NK-92 (cell line): Measurements from ENCODE around the gene ZP2.
"Not testable (repeated sequence)": the region's sequence is repeated elsewhere in the genome, so short reads cannot be mapped to it uniquely, and the experiment has no call there.

ENCODE experiments used
- DNase-seq: peaks from one replicate; lab custom pipeline; 2025; ENCODE audit not compliant: unreplicated experiment; lab: John Stamatoyannopoulos, UW

Gene ZP2

GRCh38 chr16:21175397-21175796 is 36.0 kb downstream of the ZP2 start:
- DNase-seq, result no peak

DNA sequence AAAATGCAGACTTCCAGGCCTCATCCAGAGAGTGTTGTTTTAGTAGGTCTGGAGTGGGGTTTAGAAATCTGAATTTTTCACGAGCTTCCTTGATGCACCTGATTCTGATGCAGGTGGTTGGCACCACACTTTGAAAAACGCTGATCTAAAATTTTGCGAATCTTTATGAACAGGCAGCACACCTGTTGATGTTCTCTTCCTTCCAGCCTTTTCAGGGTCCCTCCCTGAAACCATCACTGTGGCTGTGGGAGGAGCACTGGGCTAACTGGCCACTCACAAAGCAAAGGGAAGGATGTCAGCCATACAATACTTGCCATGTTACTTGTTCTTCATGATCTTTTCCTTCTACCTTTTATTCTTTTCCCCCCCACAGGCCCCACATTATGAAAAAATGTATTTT is 38.7 kb downstream of the ZP2 start:
- no peak for DNase-seq

DNA sequence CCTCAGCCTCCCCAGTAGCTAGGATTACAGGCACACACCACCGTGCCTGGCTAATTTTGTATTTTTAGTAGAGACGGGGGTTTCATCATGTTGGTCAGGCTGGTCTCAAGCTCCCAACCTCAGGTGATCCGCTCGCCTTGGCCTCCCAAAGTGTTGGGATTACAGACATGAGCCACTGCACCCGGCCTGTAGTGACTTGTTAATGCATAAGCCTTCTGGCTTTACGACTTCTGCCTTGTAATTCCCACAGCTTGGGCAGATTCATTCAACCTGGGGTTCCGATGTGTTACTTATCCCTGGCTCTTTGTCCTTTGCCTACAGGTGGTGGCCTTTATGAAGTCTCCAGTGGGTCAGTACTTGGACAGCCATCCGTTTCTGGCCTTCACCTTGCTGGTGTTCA is 41.3 kb downstream of the ZP2 start:
- not testable (repeated sequence) for DNase-seq

DNA sequence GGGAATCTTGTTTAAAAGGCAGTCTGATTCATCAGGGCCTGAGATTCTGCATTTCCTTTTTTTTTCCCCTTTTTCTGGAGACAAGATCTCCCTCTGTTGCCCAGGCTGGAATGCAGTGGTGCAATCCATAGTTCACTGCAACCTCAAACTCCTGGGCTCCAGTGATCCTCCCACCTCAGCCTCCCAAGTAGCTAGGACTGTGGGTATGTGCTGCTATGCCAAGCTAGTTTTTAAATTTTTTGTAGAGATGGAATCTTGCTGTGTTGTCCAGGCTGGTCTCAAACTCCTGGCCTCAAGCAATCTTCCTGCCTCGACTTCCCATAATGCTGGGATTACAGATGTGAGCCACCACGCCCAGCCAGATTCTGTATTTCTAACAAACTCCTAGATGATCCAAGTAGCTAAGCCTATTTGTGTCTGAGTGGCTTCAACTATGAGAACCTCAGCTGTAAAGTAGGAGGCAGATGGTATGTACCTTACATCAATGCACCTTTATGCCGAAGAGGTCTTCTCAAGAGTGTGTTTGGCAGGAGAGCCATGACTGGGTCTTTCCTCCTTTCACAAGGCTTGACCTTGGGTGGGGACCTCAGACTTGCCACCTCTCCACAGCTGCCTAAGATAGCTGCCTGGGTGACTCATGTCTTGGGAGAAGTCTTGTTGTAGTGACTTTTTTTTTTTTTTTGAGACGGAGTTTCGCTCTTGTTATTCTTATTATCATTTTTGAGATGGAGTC is 42.0 kb downstream of the ZP2 start:
- no peak for DNase-seq

DNA sequence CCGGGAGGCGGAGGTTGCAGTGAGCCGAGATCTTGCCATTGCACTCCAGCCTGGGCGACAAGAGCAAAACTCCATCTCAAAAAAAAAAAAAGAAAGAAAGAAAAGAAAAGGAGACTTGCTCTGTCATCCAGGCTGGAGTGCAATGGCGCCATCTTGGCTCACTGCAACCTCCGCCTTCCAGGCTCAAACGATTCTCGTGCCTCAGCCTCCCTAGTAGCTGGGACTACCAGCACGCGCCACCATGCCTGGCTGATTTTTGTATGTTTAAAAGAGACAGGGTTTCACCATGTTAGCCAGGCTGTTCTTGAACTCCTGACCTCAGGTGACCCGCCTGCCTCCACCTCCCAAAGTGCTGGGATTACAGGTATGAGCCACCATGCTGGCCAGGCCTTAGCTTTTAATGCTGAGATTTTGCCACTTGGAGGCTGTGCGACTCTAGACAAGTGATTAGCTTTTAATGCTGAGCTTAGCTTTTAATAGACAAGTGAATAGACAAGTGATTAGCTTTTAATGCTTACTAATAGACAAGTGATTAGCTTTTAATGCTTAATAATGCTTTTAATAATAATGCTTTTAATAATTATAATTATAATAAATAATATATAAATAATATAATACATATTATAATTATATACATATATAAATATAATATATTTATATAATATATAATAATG is 43.3 kb downstream of the ZP2 start:
- DNase-seq, result no peak

DNA sequence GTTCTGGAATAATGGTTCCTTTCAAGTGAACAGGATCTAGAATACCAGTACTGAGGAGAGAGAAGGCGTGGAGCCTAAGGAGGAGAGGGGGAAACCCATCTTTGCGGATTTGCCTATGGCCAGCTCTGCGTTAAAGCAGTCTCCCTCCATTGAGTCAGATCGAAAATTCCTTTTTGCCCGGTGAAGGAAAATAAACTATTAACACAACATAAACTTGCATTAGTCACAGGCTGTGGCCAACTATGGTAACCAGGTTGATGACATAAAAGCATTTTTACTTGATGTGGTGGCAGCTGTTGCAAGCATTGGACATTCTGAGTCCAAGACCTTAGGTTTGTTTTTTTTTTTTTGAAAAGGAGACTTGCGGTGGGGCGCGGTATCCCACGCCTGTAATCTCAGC is 44.0 kb downstream of the ZP2 start:
- no peak for DNase-seq

DNA sequence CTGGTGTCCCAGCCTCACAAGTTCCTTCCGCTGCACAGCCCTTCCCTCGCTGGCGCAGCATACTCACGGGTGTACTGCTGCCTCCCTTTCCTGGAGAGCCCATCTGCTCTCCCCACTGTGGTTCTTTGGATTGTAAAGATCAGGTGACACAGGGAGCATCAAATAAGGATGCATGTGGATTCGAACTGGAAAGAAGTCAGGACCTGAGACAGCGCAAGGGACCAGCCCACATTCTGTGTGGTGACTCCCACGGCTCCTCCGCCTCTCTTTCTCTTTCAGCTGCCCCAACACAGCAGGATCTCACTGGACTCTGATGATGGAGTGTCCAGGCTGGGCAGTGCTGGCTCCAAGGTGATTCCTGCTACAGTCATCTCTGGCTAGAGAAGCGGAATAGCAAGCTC is 44.8 kb downstream of the ZP2 start:
- no peak for DNase-seq

GRCh38 chr16:21164521-21165168 is 46.7 kb downstream of the ZP2 start:
- no peak for DNase-seq

DNA sequence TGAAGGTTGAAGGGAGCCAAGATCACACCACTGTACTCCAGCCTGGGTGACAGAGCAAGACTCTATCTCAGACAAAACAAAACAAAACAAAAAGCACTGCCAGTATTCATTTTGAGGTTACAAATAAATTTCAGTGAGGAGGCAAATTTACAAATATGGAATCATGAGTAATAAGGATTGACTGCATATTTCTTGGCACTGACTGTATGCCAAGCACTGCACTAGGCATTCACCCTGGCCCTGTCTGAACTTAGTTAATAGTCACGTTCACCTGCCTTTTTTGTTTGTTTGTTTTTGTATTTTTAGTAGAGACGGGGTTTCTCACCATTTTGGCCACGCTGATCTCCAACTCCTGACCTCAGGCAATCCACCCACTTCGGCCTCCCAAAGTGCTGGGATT is 47.8 kb downstream of the ZP2 start:
- DNase-seq, result no peak

DNA sequence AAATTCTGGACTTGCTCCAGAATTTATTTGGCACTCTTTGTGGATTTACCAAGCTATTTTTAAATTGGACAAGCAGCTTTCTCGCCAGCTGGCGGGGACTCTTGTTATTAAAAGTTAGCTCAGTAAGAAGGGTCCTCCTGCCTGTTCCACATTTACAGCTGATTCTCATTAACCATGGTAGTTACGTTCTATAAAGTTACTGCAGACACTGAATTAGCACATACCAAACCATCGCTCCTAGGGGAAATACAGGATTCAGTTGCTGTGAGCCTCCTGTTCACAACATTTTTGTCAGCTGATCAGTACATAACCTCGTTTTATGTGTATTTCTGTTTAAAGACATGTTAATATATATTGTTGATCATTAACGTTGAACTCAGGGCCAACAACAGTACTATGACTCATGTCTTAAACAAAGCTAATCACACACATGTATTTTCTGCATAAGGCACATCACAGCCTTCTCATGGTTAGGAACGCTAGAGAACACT is 48.7 kb downstream of the ZP2 start:
- no peak for DNase-seq

DNA sequence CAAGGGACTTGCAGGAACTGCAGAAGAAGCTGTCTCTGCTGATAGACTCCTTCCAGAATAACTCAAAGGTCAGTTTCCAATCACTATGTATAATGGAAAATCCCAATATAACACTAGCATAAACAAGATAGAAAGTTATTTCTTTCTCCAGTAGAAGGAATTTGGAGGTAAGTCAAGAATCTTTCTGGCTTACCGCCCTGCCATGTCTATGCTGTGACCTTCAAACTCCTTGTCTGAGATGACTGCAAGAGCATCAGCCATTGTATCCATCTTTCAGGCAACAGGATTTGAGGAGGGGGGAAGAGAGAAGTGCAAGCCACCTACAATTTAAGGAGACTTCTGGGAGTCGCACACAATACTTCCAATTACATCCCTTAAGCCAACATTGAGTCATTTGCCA is 50.2 kb downstream of the ZP2 start:
- no peak for DNase-seq

- DNase-seq, result no peak
These were observed 51.1 kb downstream of the ZP2 start for GRCh38 chr16:21160276-21160675.

DNA sequence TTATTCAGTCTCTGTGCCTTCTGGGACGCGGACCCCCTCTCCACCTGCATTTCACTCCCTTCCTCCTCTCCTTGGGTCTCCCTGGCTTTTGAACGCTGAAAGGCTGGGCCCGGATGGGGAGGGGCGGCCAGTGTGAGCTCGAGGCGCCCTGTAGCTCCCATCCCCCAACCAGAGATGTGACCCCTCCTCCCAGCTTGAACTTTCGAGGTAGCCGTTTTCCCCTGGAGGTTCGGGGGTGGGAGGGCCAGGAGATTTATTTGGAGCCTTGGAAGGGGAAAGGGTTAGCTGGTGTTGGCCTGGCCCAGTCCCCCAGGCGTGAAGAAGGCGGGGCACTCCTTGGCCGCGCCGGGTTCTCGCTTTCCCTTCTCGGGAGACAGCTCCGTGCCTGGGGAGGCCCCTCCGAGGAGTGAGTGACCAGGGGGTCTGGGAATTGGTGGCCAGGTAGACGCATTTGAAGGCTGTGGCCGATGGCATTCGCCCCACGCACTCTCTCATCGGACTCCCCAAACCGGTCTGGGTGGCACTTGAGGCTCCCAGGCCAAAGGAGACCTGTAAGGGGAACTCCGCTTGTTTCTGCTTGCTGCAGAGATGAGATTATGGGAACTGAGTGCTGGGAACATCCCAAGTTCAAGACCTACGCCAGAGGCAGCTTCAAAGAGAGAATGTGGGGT is 52.0 kb downstream of the ZP2 start:
- DNase-seq, result no peak

GRCh38 chr16:21158208-21159110 is 52.9 kb downstream of the ZP2 start, which contains the start of gene LDAF1:
LDAF1 (plus strand) TSS chr16:21158674; CDS start chr16:21161183, 2,509 bp downstream.
- DNase-seq, result no peak

GRCh38 chr16:21157632-21158031 is 53.7 kb downstream of the ZP2 start:
- DNase-seq, result no peak

DNA sequence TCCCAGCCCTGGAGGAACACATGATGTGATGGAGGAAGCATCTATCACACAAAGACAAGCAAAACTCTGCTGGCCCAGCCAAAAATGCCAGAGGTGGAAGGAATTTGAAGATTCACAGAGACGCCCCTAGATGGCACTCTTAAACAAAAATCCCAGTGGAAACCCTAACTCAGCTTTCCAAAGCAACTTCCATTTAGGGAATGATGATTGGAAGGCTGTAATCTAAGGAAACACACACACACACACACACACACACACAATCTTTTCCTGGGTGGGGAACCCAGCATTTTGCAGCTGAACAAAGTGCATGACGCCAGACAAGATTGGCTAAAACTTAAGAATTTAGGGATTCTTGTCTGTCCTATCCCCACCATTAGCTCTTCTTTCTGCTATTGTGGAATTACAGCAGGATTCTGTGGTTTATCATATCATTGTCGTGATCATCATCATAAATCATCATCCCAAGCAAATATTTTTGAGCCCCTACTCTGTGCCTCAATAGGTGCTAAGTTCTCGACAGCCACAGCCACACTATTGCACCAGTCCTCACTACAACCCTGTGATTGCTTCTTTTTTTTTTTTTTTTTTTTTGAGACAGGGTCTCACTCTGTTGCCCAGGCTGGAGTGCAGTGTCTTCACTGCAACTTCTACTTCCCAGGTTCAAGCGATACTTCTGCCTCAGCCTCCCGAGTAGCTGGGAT is 54.5 kb downstream of the ZP2 start:
- DNase-seq, result no peak

DNA sequence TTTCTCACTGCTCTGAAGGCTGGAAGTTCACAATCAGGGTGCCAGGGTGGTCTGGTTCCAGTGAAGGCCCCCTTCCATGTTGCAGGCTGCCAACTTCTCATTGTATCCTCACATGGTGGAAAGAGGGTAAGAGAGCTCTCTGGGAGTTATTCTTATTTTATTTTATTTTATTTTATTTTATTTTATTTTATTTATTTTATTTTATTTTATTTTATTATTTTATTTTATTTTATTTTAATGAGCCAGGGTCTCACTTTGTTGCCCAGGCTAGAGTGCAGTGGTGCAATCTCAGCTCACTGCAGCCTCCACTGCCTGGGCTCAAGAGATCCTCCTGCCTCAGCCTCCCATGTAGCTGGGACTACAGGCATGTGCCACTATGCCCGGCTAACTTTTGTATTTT is 55.4 kb downstream of the ZP2 start:
- not testable (repeated sequence) for DNase-seq

GRCh38 chr16:21153124-21153729 is 58.1 kb downstream of the ZP2 start:
- DNase-seq, result not testable (repeated sequence)
